ENCODE results near the gene SLC30A10.
"Not testable (repeated sequence)": the region's sequence is repeated elsewhere in the genome, so short reads cannot be mapped to it uniquely, and the experiment has no call there.

Gene SLC30A10

DNA sequence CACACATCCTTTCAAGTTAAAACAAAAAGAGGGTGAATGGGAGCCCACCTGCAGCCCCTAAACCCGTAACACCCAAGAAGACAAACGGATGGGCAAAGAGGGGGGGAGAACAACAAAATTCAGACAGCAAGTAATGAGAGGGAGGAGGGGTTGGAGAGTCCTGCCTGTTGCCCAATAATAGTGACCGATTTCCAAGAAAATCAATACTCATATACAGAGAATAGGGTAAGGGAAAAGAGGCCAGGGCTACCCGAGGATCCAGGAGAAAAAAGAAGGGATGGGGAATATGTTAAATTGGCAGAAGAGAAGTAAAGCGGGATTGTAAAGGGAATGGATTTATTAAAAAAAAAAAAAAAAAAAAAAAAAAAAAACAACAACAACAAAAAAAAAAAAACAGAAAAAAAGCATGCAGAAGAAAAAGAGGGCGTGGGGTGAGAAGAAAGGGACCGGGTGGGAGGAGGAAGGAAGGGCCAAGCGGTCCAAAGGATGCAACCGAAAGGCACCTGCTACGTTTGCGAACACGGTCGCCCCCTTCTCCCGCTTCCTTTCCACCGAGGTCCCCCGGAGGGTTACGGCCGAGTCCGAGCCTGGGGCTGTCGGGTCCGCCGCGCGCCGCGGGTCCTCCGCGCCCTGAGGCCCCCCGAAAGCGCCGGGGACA lies 930 bp downstream of the SLC30A10 start:
- DNase-seq = no peak

DNA sequence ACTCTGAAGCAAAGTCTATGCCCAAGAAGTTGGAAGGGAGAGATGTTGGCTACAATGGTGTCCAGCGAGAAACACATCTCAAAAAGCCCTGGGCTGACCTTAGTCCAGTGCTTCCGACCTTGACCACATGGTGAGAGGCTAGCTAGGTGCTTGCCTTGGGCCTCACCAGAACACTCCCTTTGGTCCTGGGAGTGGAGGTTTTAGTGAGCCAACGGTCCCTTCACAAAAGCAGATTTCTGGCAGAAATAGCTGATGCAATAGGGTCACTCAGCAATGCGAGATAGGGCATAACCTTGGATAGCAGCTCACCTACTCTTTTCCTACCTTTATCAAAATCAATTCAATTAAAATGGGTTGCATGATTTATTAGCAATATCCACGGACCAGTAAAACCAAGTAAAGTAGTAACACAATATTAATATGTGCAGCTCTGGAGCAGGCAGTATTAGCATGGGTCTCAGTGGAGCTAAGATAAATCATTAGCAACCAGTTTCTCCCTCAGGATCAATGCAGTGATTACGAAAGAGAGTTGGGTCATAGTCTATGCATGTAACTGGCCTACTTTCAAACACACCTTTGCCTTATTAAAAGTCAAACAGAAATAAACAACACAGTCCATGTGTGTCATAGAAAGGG lies 1.9 kb downstream of the SLC30A10 start:
- DNase-seq = no peak

DNA sequence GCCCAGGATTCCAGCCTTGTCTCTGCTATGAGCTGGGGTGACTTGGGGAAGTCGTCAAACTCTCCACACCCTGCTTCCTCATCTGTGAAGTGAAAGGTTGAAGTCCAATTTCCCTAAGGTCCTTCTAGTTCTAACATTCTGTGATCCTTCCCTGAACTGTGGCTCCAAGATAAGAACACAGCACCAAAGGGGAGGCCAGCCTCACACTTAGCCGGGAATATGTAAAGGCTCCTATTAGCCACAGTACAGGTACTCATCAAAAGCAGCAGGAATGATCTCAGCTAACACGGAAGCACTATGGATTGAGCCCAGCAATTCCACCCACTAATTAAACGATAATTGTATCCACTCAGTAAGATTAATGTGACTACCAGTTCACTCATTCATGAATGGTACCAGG lies 4.0 kb downstream of the SLC30A10 start:
- DNase-seq = no peak

DNA sequence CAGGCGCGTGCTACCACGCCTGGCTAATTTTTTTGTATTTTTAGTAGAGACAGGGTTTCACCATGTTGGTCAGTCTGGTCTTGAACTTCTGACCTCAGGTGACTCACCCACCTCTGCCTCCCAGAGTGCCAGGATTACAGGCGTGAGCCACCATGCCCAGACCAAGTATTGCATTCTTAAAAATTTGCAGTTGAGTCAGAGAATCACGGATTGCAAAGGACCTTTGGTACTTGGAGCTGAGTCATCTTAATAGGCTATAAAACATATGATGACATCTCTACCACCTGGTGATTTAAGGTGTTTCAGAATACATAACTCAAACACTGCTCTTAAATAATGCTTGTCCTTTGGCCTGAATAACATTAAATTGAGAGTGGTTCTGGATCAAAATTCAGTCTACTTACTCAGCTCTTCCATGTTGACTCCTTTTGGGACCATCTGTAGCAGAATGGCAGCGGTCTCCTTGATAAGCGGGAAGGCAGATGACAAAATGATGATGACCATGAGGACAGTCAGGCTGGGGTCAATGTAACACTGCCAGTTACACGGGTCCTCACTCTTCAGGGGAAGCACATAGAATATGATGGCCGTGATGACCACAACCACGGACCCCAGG lies 10.4 kb downstream of the SLC30A10 start:
- DNase-seq = no peak

DNA sequence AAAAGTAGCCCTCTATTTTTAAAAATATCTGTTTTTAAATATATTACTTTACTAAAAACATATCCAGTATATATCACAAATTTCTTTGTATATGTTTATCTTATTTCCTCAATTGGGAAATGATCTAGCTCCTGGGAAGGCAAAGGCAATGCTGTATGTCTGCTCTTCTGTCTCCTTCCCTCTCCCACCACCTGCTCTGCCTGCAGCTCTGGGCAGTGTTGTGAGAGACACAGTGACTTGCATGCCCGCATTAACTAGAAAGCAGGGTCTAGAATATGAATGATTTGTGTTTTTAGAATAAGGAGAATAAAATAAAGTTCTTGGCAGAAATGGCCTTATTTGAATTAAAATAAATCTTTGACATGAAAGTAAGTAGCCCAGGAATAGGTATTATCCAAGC lies 11.1 kb downstream of the SLC30A10 start:
- DNase-seq = no peak

DNA sequence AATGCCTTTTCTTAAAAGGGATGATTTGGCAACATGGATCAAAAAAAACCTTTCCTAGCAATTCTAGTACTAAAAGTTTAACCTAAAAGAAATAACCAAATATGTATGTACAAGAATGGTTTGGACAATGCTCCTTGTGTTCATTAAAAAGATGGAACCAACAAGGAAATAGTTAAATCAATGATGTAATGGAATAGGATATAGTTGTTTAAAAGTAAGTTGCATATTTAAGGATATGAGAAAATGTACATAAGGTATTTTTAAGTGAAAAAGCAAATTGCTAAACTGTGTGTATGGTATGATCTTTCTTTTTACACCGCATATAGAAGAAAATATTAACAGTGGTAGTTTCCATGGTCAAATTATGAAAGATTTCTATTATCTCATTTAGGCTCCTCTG lies 12.1 kb downstream of the SLC30A10 start:
- DNase-seq = no peak

DNA sequence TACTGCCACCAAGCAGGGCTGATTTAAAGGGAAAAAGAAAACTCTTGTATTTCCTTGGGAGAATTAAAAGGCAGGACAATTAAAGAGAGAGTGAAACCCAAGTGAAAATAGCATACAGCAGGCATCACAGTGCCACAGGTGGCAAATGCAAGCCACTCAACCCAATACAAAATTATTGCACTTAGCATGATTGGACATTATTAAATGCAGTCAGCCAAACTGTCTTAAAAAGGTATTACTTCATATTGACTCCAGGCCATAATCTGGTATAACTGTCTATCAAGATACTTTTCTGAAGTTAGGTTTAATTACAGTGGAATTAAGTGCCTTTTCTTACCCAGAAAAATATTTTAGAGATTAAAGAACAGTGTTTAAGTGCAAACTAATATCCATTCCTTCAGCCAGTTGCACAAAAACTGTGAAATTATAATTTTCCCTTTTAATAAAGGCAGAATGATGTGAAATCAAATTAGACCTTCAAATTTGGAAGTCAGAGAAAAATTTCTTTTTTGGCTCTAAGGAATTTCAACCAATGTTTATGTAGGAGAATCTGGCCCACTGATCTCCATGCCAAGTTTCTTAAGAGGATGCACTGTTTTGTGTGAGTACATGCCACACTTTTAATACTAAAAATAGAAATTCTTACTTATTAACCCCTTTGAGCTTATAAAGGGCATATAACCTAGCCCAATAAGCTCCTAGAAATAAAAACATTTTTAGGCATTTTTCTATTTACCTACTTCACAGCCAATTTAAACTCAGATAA lies 15.2 kb downstream of the SLC30A10 start:
- no peak for DNase-seq

DNA sequence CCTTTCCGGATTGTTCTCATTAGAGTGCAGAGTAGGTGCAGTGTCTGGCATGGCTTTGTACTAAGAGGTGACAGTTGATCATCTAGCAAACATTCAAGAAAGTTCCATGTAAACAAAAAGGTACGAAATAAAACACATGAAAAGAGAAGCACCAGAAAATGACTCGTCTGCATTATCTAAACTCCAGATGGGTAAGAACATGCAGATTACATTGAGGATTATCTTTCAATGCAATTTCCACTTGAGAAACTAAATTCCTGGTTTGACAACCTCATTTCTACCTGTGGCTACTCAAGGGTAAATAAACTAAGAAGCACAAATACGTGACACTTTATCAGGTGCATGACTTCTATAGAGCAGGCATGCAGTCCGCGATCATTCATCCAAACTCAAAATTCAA lies 17.6 kb downstream of the SLC30A10 start:
- DNase-seq = no peak

DNA sequence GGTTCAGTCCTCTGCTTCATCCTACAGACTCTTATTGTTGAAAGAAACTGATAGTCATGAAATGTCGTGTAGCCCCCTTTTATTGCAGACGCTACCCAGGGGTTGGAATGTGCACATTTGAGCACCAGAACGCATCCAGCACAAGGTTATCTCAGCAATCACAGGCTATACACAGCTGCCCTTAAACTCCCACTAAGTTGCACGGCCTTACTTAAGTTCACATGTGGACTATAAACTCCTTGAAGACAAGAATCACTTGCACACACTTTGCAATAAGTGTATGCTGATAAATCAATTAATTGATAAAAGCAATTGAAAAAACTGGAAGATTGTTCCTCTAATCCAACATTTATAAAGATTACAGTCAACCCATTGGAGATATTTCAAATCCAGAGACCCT lies 18.9 kb downstream of the SLC30A10 start:
- DNase-seq = no peak

DNA sequence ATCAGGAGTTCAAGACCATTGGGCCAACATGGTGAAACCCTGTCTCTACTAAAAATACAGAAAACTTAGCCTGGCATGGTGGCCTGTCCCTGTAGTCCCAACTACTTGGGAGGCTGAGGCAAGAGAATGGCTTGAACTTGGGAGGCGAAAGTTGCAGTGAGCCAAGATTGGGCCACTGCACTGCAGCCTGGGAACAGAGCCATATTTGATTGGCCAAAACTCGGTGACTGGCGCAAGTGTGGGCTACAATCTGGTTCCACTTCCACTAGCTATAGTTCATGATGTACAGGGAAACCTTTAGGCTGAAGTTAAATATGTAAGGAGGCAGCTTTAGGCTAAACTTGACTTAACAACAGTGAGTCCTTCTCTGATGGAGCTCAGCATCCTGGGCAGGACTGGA lies 20.2 kb downstream of the SLC30A10 start:
- DNase-seq = no peak

DNA sequence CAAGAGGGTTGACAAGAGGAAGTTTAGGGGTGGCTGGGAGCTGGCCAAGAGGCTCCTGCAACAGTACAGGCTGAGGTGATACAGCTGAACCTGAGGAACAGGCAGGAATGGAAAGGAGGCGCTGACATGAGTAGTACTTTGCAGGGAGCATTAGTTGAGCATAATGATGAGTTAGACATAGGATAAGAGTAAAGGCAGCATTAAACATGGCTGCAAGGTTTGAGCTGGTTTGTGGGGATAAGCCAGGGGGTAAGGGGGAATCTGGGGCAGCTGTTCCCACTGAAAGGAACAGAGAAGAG lies 20.6 kb downstream of the SLC30A10 start:
- DNase-seq = no peak

DNA sequence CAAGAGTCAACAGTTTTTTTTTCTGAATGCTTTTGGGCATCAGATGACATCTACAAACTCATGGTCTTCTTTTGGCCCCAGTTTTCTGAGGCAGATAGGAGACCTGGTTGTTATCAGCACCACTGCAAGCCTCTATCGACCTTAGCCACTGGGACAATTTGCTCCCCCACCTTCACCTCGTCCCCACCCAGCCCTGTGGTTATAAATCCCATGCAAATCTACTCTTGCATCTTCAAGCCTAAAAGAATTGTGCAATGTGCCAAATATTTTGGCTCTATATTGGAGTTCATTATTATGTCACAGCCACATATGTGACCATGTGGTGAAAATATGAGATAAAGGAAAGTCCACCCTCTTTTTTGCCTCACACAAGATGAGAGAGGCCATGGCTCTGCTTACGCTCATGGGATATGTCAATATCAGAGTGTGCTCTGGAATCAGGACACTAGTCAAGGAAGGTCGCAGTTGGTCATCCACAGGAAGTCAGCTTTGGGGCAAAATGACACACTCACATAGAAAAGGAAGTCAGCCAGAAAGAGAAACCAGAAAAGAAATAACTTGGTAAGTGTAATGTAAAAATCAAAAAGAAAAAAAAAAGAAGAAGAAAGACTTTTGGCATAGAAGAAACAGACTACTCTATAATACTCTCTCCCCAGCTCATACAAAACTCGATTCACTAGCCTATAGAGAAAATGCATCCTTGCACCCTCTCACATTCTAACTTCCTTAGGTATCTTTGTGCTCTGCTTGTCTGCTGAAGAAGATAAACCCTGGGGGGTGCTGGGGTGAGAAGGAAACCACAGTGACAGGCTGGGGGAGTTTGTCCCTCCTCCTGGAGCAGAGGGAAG lies 21.2 kb downstream of the SLC30A10 start:
- no peak for DNase-seq

DNA sequence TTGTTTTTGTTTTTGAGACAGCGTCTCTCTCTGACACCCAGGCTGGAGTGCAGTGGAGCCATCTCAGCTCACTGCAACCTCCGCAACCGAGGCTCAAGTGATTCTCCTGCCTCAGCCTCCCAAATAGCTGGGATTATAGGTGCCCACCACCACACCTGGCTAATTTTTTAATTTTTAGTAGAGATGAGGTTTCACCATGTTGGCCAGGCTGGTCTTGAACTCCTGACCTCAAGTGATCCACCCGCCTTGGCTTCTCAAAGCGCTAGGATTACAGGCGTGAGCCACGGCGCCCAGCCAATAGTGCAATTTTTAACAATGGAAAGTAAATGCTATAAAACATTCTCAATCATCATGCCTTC lies 21.8 kb downstream of the SLC30A10 start:
- not testable (repeated sequence) for DNase-seq

DNA sequence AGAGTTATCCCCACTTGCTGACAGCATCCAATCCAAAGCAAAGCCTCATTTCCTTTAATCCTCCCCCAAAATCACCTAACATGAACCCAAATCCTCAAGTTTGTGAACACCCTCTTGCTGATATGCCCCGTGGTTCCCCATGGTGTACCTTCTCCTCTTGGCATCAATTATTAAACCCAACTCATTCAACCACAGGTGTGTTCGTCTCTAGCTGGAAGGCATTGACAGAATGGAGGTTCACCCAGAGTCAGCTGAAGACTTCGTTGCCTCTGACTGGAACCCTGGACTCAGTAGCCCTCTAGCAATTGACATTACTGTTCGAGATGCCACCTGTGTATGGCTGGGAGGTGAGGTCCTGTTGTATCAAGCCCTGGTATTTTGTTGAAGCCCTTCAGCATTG lies 22.8 kb downstream of the SLC30A10 start:
- no peak for DNase-seq

DNA sequence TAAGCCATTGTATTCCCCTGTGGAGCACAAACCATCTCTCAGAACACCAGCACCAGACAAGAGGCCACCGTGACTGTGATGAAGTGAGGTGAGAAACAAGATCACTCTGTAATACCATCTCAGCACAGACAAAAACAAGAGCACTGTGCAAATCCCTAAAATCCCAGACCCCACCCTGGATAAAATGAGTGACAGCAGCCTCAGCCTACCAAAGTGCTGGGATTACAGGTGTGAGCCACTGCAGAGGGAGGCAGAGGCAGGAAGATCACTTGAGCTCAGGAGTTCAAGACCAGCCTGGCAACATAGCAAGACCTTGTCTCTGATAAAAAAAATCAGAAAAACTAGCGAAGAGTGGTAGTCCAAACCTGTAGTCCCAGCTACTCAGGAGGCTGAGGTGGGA lies 23.4 kb downstream of the SLC30A10 start:
- no peak for DNase-seq

DNA sequence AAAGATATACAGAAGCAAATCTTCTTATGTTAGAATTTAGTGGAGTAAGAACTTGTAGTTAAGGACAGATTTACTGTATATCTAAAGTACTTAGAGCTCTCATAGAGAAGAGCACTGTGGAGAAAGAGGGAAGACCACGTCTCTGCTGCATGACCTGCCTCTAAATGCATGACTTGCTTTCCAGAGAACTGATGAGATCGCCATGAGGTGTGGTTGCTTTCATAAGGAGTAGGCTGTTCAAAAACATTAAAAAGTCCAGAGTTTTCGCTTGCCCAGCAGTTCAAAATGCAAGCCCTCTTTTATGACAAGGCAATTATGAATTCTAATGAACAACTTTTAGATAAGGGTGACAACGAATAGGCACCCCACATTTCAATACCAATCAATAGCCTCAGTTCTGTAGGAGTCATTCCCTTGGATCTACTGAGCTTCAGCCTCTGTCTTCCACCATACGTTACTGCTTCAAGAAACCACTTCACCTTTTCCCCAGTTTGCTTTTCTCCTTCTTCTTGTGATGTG lies 24.9 kb downstream of the SLC30A10 start:
- DNase-seq = no peak

DNA sequence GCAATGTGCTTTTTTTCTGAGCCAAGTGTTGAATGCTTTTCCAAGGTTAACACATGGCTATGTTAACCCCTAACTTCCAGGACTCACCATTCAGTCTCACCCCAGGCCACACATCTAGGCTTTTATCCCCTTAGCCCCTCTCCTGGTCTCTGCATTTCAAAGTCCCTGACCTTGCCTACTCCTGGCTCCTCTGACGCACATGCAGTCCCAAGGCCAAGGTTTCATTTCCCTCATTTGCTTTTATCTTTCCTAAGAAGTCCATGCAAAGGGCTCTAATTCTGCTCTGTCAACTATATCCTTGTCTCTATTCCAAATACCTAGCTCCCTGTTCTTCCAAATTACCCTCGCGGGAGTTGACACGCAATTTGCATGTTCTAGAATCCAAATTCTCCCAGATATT lies 25.4 kb downstream of the SLC30A10 start:
- DNase-seq = no peak

DNA sequence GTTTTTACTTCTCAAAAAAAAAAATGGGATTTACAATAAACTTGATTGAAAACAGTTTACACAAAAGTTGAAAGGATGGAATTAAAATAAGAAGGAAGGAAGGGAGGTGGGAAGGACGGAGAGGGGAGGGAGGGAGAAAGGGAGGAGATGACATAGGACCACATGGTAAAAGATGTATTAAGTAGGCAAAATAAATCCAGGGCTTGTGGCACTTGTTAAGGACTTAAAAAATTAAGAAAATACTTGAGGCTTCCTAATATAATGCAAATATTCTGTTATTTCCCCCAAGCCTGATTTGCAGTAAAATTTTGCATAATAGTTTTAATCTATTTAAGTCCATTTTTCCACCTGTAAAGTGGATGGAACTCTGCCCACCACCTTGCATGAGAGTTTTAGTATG lies 27.5 kb downstream of the SLC30A10 start:
- no peak for DNase-seq

DNA sequence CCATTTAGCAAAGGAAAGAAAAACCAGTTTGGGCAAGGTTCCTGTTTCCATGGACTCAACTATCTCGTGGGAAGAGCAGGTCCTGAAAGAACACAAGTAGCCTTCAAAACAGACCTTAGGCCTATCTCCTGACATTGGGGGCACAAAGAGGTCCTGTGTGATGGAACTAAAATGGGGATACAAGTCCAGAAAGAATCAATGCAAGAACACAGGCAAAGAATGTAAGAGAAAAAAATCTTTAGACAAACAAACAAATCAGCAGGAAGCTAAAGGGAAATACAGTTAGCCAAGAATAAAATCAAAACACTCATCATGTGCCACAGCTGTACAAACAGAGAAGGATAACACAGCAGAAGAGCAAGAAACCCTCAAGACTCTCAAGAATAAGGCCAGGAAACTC lies 28.2 kb downstream of the SLC30A10 start:
- no peak for DNase-seq

DNA sequence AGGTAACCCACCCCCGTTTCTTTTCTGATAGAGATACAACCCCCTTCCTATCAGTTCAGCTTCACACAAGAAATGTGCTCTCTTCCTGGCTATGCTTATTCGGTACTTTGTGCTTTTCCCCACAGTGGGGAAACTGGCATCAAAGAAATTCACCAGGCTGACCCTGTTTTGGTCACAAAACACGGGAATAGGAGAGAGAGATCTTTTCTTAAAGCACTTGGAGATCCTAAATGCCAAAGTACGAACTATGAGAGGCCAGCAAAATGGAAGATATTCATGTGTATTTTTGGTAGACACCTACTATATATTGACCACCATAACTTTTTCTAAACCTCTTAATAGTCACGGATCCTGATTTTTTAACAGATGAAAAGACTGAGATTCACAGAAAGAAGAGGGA lies 30.0 kb downstream of the SLC30A10 start:
- DNase-seq = no peak

DNA sequence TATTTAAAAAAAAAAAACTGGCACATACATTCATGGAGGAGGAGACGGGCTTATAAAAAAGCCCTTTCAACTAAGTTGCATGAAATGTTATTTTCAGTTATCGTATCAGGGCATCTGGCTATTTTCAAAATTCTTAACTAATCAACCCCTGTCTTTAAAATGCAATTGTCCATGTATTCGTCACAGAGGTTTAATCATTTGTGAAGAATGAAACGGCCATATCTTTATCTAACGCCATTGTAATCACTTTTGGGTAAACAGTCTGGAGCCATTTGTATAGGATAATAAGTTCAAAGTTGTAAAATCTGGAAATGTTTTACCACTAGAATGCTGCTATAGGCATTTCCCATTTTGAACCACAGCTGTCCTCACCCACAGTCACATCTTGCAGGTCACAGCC lies 30.4 kb downstream of the SLC30A10 start:
- DNase-seq = no peak

DNA sequence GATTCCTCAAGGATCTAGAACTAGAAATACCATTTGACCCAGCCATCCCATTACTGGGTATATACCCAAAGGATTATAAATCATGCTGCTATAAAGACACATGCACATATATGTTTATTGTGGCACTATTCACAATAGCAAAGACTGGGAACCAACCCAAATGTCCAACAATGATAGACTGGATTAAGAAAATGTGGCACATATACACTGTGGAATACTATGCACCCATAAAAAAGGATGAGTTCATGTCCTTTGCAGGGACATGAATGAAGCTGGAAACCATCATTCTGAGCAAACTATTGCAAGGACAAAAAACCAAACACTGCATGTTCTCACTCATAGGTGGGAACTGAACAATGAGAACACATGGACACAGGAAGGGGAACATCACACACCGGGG lies 36.1 kb downstream of the SLC30A10 start:
- DNase-seq = not testable (repeated sequence)

DNA sequence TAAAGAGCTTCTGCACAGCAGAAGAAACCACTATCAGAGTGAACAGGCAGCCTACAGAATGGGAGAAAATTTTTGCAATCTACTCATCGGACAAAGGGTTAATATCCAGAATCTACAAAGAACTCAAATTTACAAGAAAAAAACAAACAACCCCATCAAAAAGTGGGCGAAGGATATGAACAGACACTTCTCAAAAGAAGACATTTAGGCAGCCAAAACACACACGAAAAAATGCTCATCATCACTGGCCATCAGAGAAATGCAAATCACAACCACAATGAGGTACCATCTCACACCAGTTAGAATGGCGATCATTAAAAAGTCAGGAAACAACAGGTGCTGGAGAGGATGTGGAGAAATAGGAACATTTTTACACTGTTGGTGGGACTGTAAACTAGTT lies 36.5 kb downstream of the SLC30A10 start:
- DNase-seq = not testable (repeated sequence)

Data from CD4-positive, alpha-beta T cell treated with Interleukin-15 for 1 hour (primary cell).